ENCODE data around the gene TSPEAR.

TSPEAR gene

GRCh38 chr21:44726826-44727225 lies 15.5 kb upstream of the TSPEAR start:
- no peak for TF ChIP-seq CTCF (IDR thresholded peaks at IDR 0.05)

- TF ChIP-seq CTCF (IDR thresholded peaks at IDR 0.05), result no peak
Measured at GRCh38 chr21:44724926-44725325, 13.6 kb upstream of the TSPEAR start.

GRCh38 chr21:44724196-44724595 lies 12.8 kb upstream of the TSPEAR start:
- TF ChIP-seq CTCF (IDR thresholded peaks at IDR 0.05), result no peak

GRCh38 chr21:44723177-44724131 lies 12.1 kb upstream of the TSPEAR start:
- no peak for TF ChIP-seq CTCF (IDR thresholded peaks at IDR 0.05)

GRCh38 chr21:44722731-44723130 lies 11.4 kb upstream of the TSPEAR start:
- no peak for TF ChIP-seq CTCF (IDR thresholded peaks at IDR 0.05)

- no peak for TF ChIP-seq CTCF (IDR thresholded peaks at IDR 0.05)
Measured at GRCh38 chr21:44720170-44720569, 8.8 kb upstream of the TSPEAR start.

GRCh38 chr21:44718571-44718970 lies 7.2 kb upstream of the TSPEAR start:
- no peak for TF ChIP-seq CTCF (IDR thresholded peaks at IDR 0.05)

Measured in LNCAP (cell line).